ENCODE data around the gene SRP54. TPM values are rescaled to one million over a fixed set of nuclear protein-coding genes. Genes with fewer than 3 reads are reported as not detected.
"Not testable (repeated sequence)": the region's sequence is repeated elsewhere in the genome, so short reads cannot be mapped to it uniquely, and the experiment has no call there.

The SRP54 gene
- polyA plus RNA-seq (2012; ENCODE audit: missing spikeins): 84.2 TPM

DNA sequence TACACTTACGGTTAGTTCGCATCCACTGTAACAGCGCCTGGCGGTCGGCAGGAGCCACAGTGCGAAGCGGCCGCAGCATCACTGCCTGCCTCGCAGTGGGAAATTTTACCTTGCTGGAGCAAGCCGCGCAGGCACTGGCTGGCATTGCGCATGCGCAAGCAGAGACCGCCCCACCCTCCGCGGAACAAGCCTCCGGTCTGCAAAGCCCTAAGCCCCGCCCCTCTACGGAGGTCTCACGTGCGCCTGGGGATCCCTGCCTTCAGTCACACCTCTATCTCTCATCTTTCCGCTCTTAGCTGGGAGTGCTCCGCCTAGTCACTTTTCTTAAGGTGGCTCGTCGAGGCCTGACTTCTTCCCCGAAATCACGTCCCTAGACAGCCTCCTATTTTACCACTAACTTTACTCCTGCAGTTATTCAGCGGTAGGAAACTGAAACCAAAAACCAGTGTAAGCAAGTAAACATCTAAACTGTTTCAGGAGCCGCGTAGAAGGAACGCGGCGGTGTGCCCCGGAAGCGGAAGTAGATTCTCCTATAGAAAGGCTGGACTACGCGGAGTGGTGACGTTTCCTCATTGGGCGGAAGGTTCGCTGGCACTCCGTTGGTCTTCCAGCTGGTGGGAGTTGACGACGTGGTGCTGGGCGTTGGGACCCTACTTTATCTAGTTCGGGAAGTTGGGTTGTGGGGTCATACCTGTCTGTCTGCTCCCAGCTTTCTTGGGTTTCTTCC, at the start of gene SRP54:
Gene SRP54 (plus strand): TSS at position 572 of the 727 bp plus-strand sequence. CDS start 13,718 bp downstream, outside the sequence.
- peak; percentile 81 for TF ChIP-seq POLR2AphosphoS5 (IDR thresholded peaks at IDR 0.05; ENCODE audit: low read depth, low read length)
- peak; percentile 89 for TF ChIP-seq POLR2A (IDR thresholded peaks at IDR 0.05; ENCODE audit: low read depth, low read length)
- peak; percentile 73; the same call in 1 of the 2 replicates for TF ChIP-seq TAF1 (IDR thresholded peaks at IDR 0.05; ENCODE audit: borderline replicate concordance, low read depth, low read length)
- FAIRE-seq (peak; percentile 99), DNase-seq (ENCODE audit: insufficient read length) (peak; percentile 74)

DNA sequence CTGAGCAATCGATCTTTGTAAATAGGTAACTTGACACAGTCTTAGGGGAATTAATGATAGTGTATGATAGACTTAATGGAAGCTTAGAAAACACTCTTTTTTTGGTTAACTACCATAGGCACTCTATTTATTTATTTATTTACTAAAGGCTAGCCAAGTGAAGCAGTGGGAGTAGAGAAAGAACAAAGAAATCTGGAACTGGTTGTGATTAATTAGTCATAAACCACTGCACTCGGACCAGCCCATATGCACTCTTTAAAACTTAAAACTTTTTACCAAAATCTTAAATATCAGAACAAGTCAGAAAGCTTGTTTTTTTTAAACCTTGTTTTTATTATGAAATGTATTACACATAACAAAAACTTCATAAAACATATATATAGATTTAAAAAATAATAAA, 49.5 kb upstream of the SRP54 start:
- FAIRE-seq (no peak), DNase-seq (ENCODE audit: insufficient read length) (no peak)
- no peak for TF ChIP-seq TAF1 (IDR thresholded peaks at IDR 0.05; ENCODE audit: borderline replicate concordance, low read depth, low read length)

- TF ChIP-seq POLR2A (IDR thresholded peaks at IDR 0.05; ENCODE audit: low read depth, low read length): no peak
- TF ChIP-seq POLR2AphosphoS5 (IDR thresholded peaks at IDR 0.05; ENCODE audit: low read depth, low read length): no peak
- TF ChIP-seq TAF1 (IDR thresholded peaks at IDR 0.05; ENCODE audit: borderline replicate concordance, low read depth, low read length): no peak
- DNase-seq (ENCODE audit: insufficient read length) (no peak), FAIRE-seq (no peak)
Observed at GRCh38 chr14:34935488-34935887, 47.3 kb upstream of the SRP54 start.

- no peak for FAIRE-seq
- no peak for DNase-seq (ENCODE audit: insufficient read length)
Observed at GRCh38 chr14:34937442-34937841, 45.4 kb upstream of the SRP54 start.

GRCh38 chr14:34937876-34938275, 44.9 kb upstream of the SRP54 start:
- TF ChIP-seq TAF1 (IDR thresholded peaks at IDR 0.05; ENCODE audit: borderline replicate concordance, low read depth, low read length) (no peak), POLR2AphosphoS5 (IDR thresholded peaks at IDR 0.05; ENCODE audit: low read depth, low read length) (no peak), POLR2A (IDR thresholded peaks at IDR 0.05; ENCODE audit: low read depth, low read length) (no peak)
- DNase-seq (ENCODE audit: insufficient read length) (no peak), FAIRE-seq (no peak)

More at GRCh38 chr14:34937442-34937841, 45.4 kb upstream of the SRP54 start:
- TF ChIP-seq POLR2A (IDR thresholded peaks at IDR 0.05; ENCODE audit: low read depth, low read length): no peak
- no peak for TF ChIP-seq TAF1 (IDR thresholded peaks at IDR 0.05; ENCODE audit: borderline replicate concordance, low read depth, low read length)
- TF ChIP-seq POLR2AphosphoS5 (IDR thresholded peaks at IDR 0.05; ENCODE audit: low read depth, low read length): no peak

- TF ChIP-seq POLR2AphosphoS5 (IDR thresholded peaks at IDR 0.05; ENCODE audit: low read depth, low read length): no peak
- no peak for TF ChIP-seq TAF1 (IDR thresholded peaks at IDR 0.05; ENCODE audit: borderline replicate concordance, low read depth, low read length)
- no peak for TF ChIP-seq POLR2A (IDR thresholded peaks at IDR 0.05; ENCODE audit: low read depth, low read length)
- FAIRE-seq (no peak), DNase-seq (ENCODE audit: insufficient read length) (no peak)
Observed at GRCh38 chr14:34943506-34943905, 39.3 kb upstream of the SRP54 start.

GRCh38 chr14:34944744-34945143, 38.0 kb upstream of the SRP54 start:
- DNase-seq (ENCODE audit: insufficient read length) (no peak), FAIRE-seq (no peak)
- TF ChIP-seq POLR2AphosphoS5 (IDR thresholded peaks at IDR 0.05; ENCODE audit: low read depth, low read length) (no peak), TAF1 (IDR thresholded peaks at IDR 0.05; ENCODE audit: borderline replicate concordance, low read depth, low read length) (no peak), POLR2A (IDR thresholded peaks at IDR 0.05; ENCODE audit: low read depth, low read length) (no peak)

GRCh38 chr14:34946699-34947098, 36.1 kb upstream of the SRP54 start:
- FAIRE-seq: no peak
- DNase-seq (ENCODE audit: insufficient read length): no peak
- TF ChIP-seq POLR2AphosphoS5 (IDR thresholded peaks at IDR 0.05; ENCODE audit: low read depth, low read length) (no peak), POLR2A (IDR thresholded peaks at IDR 0.05; ENCODE audit: low read depth, low read length) (no peak), TAF1 (IDR thresholded peaks at IDR 0.05; ENCODE audit: borderline replicate concordance, low read depth, low read length) (no peak)

DNA sequence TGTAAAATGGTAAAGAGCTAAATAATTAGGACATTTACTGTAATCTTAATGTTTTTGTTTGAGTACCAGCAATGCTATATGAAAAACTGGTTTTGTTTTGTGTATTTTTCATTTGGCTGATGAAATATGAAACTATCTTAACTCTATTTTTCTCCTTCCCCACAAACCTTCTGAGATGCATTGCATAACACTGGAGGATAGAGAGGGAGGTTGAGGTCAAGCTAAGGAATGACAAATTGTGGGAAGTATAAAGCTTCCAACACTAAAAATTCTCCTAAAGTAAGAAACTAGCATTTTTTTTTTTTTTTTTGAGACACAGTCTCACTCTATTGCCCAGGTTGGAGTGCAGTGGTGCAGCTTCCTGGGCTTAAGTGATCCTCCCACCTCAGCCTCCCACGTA, 31.5 kb upstream of the SRP54 start:
- no peak for FAIRE-seq
- no peak for TF ChIP-seq TAF1 (IDR thresholded peaks at IDR 0.05; ENCODE audit: borderline replicate concordance, low read depth, low read length)
- no peak for TF ChIP-seq POLR2A (IDR thresholded peaks at IDR 0.05; ENCODE audit: low read depth, low read length)
- no peak for TF ChIP-seq POLR2AphosphoS5 (IDR thresholded peaks at IDR 0.05; ENCODE audit: low read depth, low read length)

GRCh38 chr14:34956931-34957330, 25.9 kb upstream of the SRP54 start:
- TF ChIP-seq TAF1 (IDR thresholded peaks at IDR 0.05; ENCODE audit: borderline replicate concordance, low read depth, low read length) (no peak), POLR2A (IDR thresholded peaks at IDR 0.05; ENCODE audit: low read depth, low read length) (no peak), POLR2AphosphoS5 (IDR thresholded peaks at IDR 0.05; ENCODE audit: low read depth, low read length) (no peak)
- FAIRE-seq (no peak), DNase-seq (ENCODE audit: insufficient read length) (no peak)

More for the DNA sequence above, 31.5 kb upstream of the SRP54 start:
- no peak for DNase-seq (ENCODE audit: insufficient read length)

GRCh38 chr14:34957771-34958286, 25.0 kb upstream of the SRP54 start:
- FAIRE-seq (no peak), DNase-seq (ENCODE audit: insufficient read length) (no peak)
- TF ChIP-seq POLR2A (IDR thresholded peaks at IDR 0.05; ENCODE audit: low read depth, low read length): no peak
- TF ChIP-seq TAF1 (IDR thresholded peaks at IDR 0.05; ENCODE audit: borderline replicate concordance, low read depth, low read length): no peak

DNA sequence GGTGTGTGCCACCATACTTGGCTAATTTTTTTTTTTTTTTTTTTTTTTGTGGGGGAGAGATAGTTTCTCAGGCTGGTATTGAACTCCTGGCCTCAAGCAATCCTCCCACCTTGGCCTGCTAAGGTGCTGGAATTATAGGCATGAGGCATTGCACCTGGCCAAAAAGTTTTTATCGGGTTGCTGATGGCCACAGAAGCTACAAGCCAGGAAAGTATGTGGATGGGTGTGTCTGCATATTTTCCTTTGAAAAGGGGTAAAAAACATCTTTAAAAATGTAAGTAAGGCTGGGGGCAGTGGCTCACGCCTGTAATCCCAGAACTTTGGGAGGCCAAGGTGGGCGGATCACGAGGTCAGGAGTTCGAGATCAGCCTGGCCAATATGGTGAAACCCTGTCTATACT, 20.7 kb upstream of the SRP54 start:
- not testable (repeated sequence) for DNase-seq (ENCODE audit: insufficient read length); FAIRE-seq

Data from GM12892 (cell line).